ENCODE measurements around the gene SLC38A2. TPM values are rescaled to one million over a fixed set of nuclear protein-coding genes. Genes with fewer than 3 reads are reported as not detected.

The SLC38A2 gene
- total and polyA plus RNA-seq, 2 experiments from 2014 or later, result 181 to 718 TPM

GRCh38 chr12:46364300-46364696 lies 8.3 kb downstream of the SLC38A2 start:
- Histone ChIP-seq H3K36me3 (ENCODE audit: insufficient read depth) (peaks cover 100% of the 10 kb centered on the region), H3K9me2 (ENCODE audit: insufficient read depth) (no peaks in the 10 kb centered on the region), H3K27me3 (ENCODE audit: insufficient read depth) (no peaks in the 10 kb centered on the region), H4K20me1 (replicated peaks; ENCODE audit: insufficient read depth) (peaks cover 69% of the 10 kb centered on the region), H3K4me1 (ENCODE audit: insufficient read depth) (peaks cover 10% of the 10 kb centered on the region; the same call in 1 of the 2 replicates), H2AFZ (no peak overlapping the region), H3K4me3 (no peak overlapping the region), H3K79me2 (replicated peaks; ENCODE audit: insufficient read depth) (peaks cover 45% of the 10 kb centered on the region), H3F3A (replicated peaks; ENCODE audit: low read depth) (peaks cover 84% of the 10 kb centered on the region), H3K4me2 (no peak overlapping the region), H3K27ac (ENCODE audit: low read depth) (peak overlapping the region; percentile 77; the same call in 1 of the 2 replicates)
- ATAC-seq, result no peak
- TF ChIP-seq ZNF331 (CRISPR knock-in tag; IDR thresholded peaks at IDR 0.05; ENCODE audit: low read depth), result no peak
- no peak for TF ChIP-seq NANOG (IDR thresholded peaks at IDR 0.05; ENCODE audit: borderline replicate concordance)
- 0 out of 2 replicates have a peak, but pooled peaks have one; percentile 2 for TF ChIP-seq POLR2AphosphoS5 (IDR thresholded peaks at IDR 0.05; ENCODE audit: low read depth)
- no peak for TF ChIP-seq STAT1 (IDR thresholded peaks at IDR 0.05; ENCODE audit: unreplicated experiment)
- no peak for TF ChIP-seq JUNB (IDR thresholded peaks at IDR 0.05; ENCODE audit: unreplicated experiment)
- H3K4me1 Mint-ChIP-seq, result peaks cover 31% of the 10 kb centered on the region
- H3K27me3 Mint-ChIP-seq (ENCODE audit: insufficient read depth, low read depth, poor library complexity), result peaks cover 3% of the 10 kb centered on the region
- H3K36me3 Mint-ChIP-seq (ENCODE audit: low read depth), result peaks cover 98% of the 10 kb centered on the region
- no peak for DNase-seq (ENCODE audit: low spot score)
- H3K27ac Mint-ChIP-seq, result no peak overlapping the region
- no peaks in the 10 kb centered on the region for H3K9me3 Mint-ChIP-seq
- no peak overlapping the region for H3K4me3 Mint-ChIP-seq

GRCh38 chr12:46363582-46364299 lies 8.8 kb downstream of the SLC38A2 start:
- H3K79me2 ChIP-seq (replicated peaks; ENCODE audit: insufficient read depth), result peaks cover 40% of the 10 kb centered on the region
- peaks cover 34% of the 10 kb centered on the region for H3K4me1 Mint-ChIP-seq
- H3K9me2 ChIP-seq (ENCODE audit: insufficient read depth), result no peaks in the 10 kb centered on the region
- H3K4me2 ChIP-seq, result no peak overlapping the region
- no peak overlapping the region for H3K27ac Mint-ChIP-seq
- peaks cover 95% of the 10 kb centered on the region for H3K36me3 ChIP-seq (ENCODE audit: insufficient read depth)
- no peak overlapping the region for H3K4me3 Mint-ChIP-seq
- H3K27me3 ChIP-seq (ENCODE audit: insufficient read depth), result no peaks in the 10 kb centered on the region
- no peak overlapping the region for H2AFZ ChIP-seq
- TF ChIP-seq ETS1 (IDR thresholded peaks at IDR 0.05), result no peak
- TF ChIP-seq POLR2AphosphoS5 (IDR thresholded peaks at IDR 0.05; ENCODE audit: low read depth), result 0 out of 2 replicates have a peak, but pooled peaks have one; percentile 10
- TF ChIP-seq STAT1 (IDR thresholded peaks at IDR 0.05; ENCODE audit: unreplicated experiment), result no peak
- no peak for TF ChIP-seq CREB1 (CRISPR knock-in tag; IDR thresholded peaks at IDR 0.05; ENCODE audit: low read depth)
- no peak for TF ChIP-seq CTCF (conservative IDR thresholded peaks at IDR 0.05; ENCODE audit: low read depth in 2 of 2)
- H3K27ac ChIP-seq (ENCODE audit: low read depth), result peak overlapping the region; percentile 77; the same call in 1 of the 2 replicates
- peaks cover 64% of the 10 kb centered on the region for H4K20me1 ChIP-seq (replicated peaks; ENCODE audit: insufficient read depth)
- no peak overlapping the region for H3K4me3 ChIP-seq
- peaks cover 98% of the 10 kb centered on the region for H3K36me3 Mint-ChIP-seq (ENCODE audit: low read depth)
- peaks cover 79% of the 10 kb centered on the region for H3F3A ChIP-seq (replicated peaks; ENCODE audit: low read depth)
- H3K4me1 ChIP-seq (ENCODE audit: insufficient read depth), result peaks cover 4% of the 10 kb centered on the region; the same call in 1 of the 2 replicates
- H3K9me3 Mint-ChIP-seq, result no peaks in the 10 kb centered on the region
- H3K27me3 Mint-ChIP-seq (ENCODE audit: insufficient read depth, low read depth, poor library complexity), result peaks cover 3% of the 10 kb centered on the region
- DNase-seq (ENCODE audit: low spot score), result no peak
- ATAC-seq, result no peak

Measured in GM23338 (cell line).